Right lobe of liver (tissue), 4 donors: ENCODE data around the gene TENM4.

ENCODE experiments used
- POLR2A ChIP-seq: fragments of 450-650 bp; IDR thresholded peaks from one replicate; pipeline ENCODE4 v1.6.1; 2017; ENCODE audit warnings: antibody characterized with exemption, mild to moderate bottlenecking
- TF ChIP-seq, protein P1 (sequence below), 4 donors: fragments of 200-600 bp in 3 of 4; fragments of 450-650 bp in 1 of 4; IDR thresholded peaks; one replicate each; pipeline versions ENCODE4 v1.5.1 to v1.8.0; 2016 to 2022; ENCODE audit warnings: antibody characterized with exemption in 4 of 4, mild to moderate bottlenecking in 2 of 4
- donor health status: DM: no; HTN: no; CAD: no.
- donor health status: DM: no; HTN: no; CAD: no.
- donor health status: DM: no; HTN: yes; CAD: no.

DNA sequence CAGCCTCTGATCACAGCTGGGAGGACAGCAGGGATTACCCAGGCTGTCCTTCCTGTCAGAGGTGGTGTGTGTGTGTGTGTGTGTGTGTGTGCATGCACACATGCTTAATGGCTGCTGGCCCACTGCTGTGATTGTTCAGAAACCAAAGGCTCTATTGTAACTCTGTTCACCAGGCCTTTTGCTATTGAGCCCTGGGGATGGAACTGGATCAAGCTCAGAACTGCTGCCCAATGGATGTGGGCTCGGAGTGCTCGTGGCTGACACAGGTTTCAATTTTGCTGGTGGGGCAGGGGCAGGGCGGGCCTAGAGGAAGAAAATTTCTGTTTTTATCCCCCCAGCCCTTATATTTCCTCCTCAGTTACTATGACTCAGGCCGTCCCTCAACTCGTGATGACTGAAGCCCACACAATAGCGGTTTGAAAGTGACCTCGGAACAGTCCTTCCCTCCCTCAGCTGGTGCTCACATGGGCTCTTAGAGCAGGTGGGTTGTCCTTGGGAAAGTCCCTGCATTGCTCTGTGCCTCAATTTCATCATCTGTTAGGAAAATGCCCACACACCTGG is 359.3 kb downstream of the TENM4 start:
- TF ChIP-seq, protein P1, sequence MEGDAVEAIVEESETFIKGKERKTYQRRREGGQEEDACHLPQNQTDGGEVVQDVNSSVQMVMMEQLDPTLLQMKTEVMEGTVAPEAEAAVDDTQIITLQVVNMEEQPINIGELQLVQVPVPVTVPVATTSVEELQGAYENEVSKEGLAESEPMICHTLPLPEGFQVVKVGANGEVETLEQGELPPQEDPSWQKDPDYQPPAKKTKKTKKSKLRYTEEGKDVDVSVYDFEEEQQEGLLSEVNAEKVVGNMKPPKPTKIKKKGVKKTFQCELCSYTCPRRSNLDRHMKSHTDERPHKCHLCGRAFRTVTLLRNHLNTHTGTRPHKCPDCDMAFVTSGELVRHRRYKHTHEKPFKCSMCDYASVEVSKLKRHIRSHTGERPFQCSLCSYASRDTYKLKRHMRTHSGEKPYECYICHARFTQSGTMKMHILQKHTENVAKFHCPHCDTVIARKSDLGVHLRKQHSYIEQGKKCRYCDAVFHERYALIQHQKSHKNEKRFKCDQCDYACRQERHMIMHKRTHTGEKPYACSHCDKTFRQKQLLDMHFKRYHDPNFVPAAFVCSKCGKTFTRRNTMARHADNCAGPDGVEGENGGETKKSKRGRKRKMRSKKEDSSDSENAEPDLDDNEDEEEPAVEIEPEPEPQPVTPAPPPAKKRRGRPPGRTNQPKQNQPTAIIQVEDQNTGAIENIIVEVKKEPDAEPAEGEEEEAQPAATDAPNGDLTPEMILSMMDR (IDR thresholded peaks at IDR 0.05), result no peak
- no peak for TF ChIP-seq POLR2A
